ENCODE data around the gene NSUN2.

- TF ChIP-seq CTCF (IDR thresholded peaks at IDR 0.05; ENCODE audit: low read length) (peak; percentile 68), EZH2phosphoT487 (IDR thresholded peaks at IDR 0.05; ENCODE audit: low read length) (no peak)
Measured at GRCh38 chr5:6576861-6577501, 55.9 kb downstream of the NSUN2 start.
